GM23248 (cell line): ENCODE data around the gene KLK7.

Experiments used
- EZH2 ChIP-seq: fragments of 200-600 bp; sonication (generic); IDR thresholded peaks from 2 replicates; pipeline ENCODE4 v1.6.1; 2018; ENCODE audit warnings: antibody characterized with exemption, mild to moderate bottlenecking; ENCODE audit not compliant: insufficient read depth, poor library complexity, severe bottlenecking
- EZH2phosphoT487 ChIP-seq: fragments of 200-600 bp; sonication (generic); IDR thresholded peaks from 2 replicates; pipeline ENCODE4 v1.6.1; 2018; ENCODE audit warnings: antibody characterized with exemption, moderate library complexity, mild to moderate bottlenecking, low read depth; ENCODE audit not compliant: insufficient read depth

GRCh38 chr19:50998061-50998460 lies 14.3 kb upstream of the KLK7 start:
- no peak for TF ChIP-seq EZH2phosphoT487
- TF ChIP-seq EZH2: no peak
